SK-N-SH (cell line): ENCODE measurements around the gene PPP1R37. TPM values are rescaled to one million over a fixed set of nuclear protein-coding genes. Genes with fewer than 3 reads are reported as not detected.
A peak's percentile ranks its signal among the peaks of the same experiment; 100 is the strongest.

Experiments used
- CTCF ChIA-PET: fragments of 300-600, 350-600 bp; formaldehyde crosslinking; extraction: SDS; loops from one replicate; lab custom pipeline; 2021; lab: Yijun Ruan, JAX
- POLR2A ChIA-PET: fragments of 350-600 bp; sonication (Branson Sonifier 250); formaldehyde crosslinking; extraction: SDS; loops from one replicate; lab custom pipeline; 2020; ENCODE audit warnings: antibody characterized with exemption, inconsistent platforms; lab: Yijun Ruan, JAX
- DNase-seq: peaks from one replicate; pipeline ENCODE4 v3.0.0; 2012
- H2AFZ ChIP-seq: fragments of 200-600 bp; sonication (generic); 2 replicates; pipeline ENCODE4 v1.8.1; 2016; ENCODE audit warnings: antibody characterized with exemption, mild to moderate bottlenecking, low read depth
- H3F3A ChIP-seq: fragments of 200-600 bp; sonication (generic); replicated peaks from 2 replicates; pipeline ENCODE3; 2016; ENCODE audit warnings: antibody characterized with exemption, mild to moderate bottlenecking; ENCODE audit not compliant: insufficient read depth
- H3K27ac ChIP-seq, 2 experiments: fragments of 200-500 bp in 1 of 2; fragments of 200-600 bp in 1 of 2; sonication (Bioruptor generic) in 1 of 2; sonication (generic), shearing (Covaris generic) in 1 of 2; 2 replicates each; pipeline versions ENCODE4 v1.5.1 to v1.6.1; 2014 to 2016; ENCODE audit warnings: low read depth in 2 of 2, inconsistent platforms in 1 of 2, low read length in 1 of 2, mild to moderate bottlenecking in 1 of 2, mixed read lengths in 1 of 2
- H3K27me3 ChIP-seq: fragments of 200-600 bp; sonication (generic), shearing (Covaris generic); 2 replicates; pipeline ENCODE4 v1.6.1; 2016; ENCODE audit warnings: mixed run types; ENCODE audit not compliant: insufficient read depth
- H3K36me3 ChIP-seq, 2 experiments: fragments of 200-500 bp in 1 of 2; fragments of 200-600 bp in 1 of 2; sonication (Bioruptor generic) in 1 of 2; sonication (generic) in 1 of 2; replicated peaks in 1 of 2; 2 replicates each; pipeline versions ENCODE3 to v1.5.1; 2014 to 2016; ENCODE audit warnings: low read length in 1 of 2, mild to moderate bottlenecking in 1 of 2; ENCODE audit not compliant: insufficient read depth in 2 of 2, control insufficient read depth in 1 of 2
- H3K4me1 ChIP-seq, 2 experiments: fragments of 200-500 bp in 1 of 2; fragments of 200-600 bp in 1 of 2; sonication (Bioruptor generic) in 1 of 2; sonication (generic), shearing (Covaris generic) in 1 of 2; 2 replicates each; pipeline versions ENCODE4 v1.5.1 to v1.6.1; 2014 to 2016; ENCODE audit warnings: low read depth in 1 of 2, low read length in 1 of 2, mixed run types in 1 of 2; ENCODE audit not compliant: insufficient read depth in 2 of 2, control insufficient read depth in 1 of 2
- H3K4me2 ChIP-seq: fragments of 200-600 bp; sonication (generic), shearing (Covaris generic); 2 replicates; pipeline ENCODE4 v1.6.1; 2017; ENCODE audit warnings: mixed run types
- H3K4me3 ChIP-seq, 2 experiments: fragments of 200-500 bp in 1 of 2; fragments of 200-600 bp in 1 of 2; sonication (Bioruptor generic) in 1 of 2; sonication (generic), shearing (Covaris generic) in 1 of 2; 2 replicates each; pipeline versions ENCODE4 v1.5.1 to v1.8.1; 2014 to 2016; ENCODE audit warnings: low read depth in 2 of 2, inconsistent platforms in 1 of 2, low read length in 1 of 2, mild to moderate bottlenecking in 1 of 2, mixed read lengths in 1 of 2, moderate library complexity in 1 of 2
- H3K79me2 ChIP-seq: fragments of 200-600 bp; sonication (generic); 2 replicates; pipeline ENCODE4 v1.8.1; 2017; ENCODE audit warnings: mild to moderate bottlenecking; ENCODE audit not compliant: insufficient read depth
- H3K9ac ChIP-seq: fragments of 200-600 bp; sonication (generic); 2 replicates; pipeline ENCODE4 v1.6.1; 2017; ENCODE audit warnings: mixed run types
- H3K9me2 ChIP-seq: fragments of 200-600 bp; sonication (generic); 2 replicates; pipeline ENCODE4 v1.6.1; 2017; ENCODE audit warnings: mixed run types
- H3K9me3 ChIP-seq: fragments of 200-600 bp; sonication (generic); 2 replicates; pipeline ENCODE4 v1.6.1; 2017; ENCODE audit warnings: mixed run types, mild to moderate bottlenecking, moderate library complexity
- H4K20me1 ChIP-seq: fragments of 200-600 bp; sonication (generic); 2 replicates; pipeline ENCODE4 v1.6.1; 2017; ENCODE audit warnings: mild to moderate bottlenecking, mixed run types; ENCODE audit not compliant: insufficient read depth
- CHD2 ChIP-seq: fragments of 150-350 bp; IDR thresholded peaks from 2 replicates; pipeline ENCODE4 v1.6.1; 2018; ENCODE audit warnings: low read length; ENCODE audit not compliant: partially characterized antibody
- GATA2 ChIP-seq: sonication (generic); formaldehyde crosslinking; IDR thresholded peaks from 2 replicates; pipeline ENCODE4 v1.5.0; 2020; ENCODE audit warnings: mild to moderate bottlenecking, missing genetic modification reagents
- RCOR1 ChIP-seq: fragments of 150-350 bp; IDR thresholded peaks from 2 replicates; pipeline ENCODE4 v1.6.1; 2017; ENCODE audit warnings: antibody characterized with exemption, low read length
- RFX5 ChIP-seq: IDR thresholded peaks from 2 replicates; pipeline ENCODE4 v1.6.1; 2012; ENCODE audit warnings: mild to moderate bottlenecking, improper control_type of control experiment, low read length
- SIN3A ChIP-seq: IDR thresholded peaks from 2 replicates; pipeline ENCODE4 v1.6.1; 2012; ENCODE audit warnings: low read depth, mild to moderate bottlenecking, low read length, moderate library complexity, borderline replicate concordance
- TCF12 ChIP-seq: IDR thresholded peaks from 2 replicates; pipeline ENCODE4 v1.4.0; 2012
- WGBS: methylation state at CpG from one replicate; pipeline ENCODE4 v1.1.6; 2017; ENCODE audit warnings: low lambda C conversion rate; 5-methylcytosine and 5-hydroxymethylcytosine counted together
- polyA plus RNA-seq, 3 experiments: library from polyadenylated mRNA; depleted of rRNA; stranded (reverse); fragments of >200 nt; gene quantifications; 2 replicates each; pipeline ENCODE4 v1.2.3, GENCODE V29; 2012
- TF ChIP-seq, protein P1 (sequence below): IDR thresholded peaks from 2 replicates; pipeline ENCODE4 v1.4.0; 2012; ENCODE audit warnings: low read depth, borderline replicate concordance
- TF ChIP-seq, protein P2 (sequence below): IDR thresholded peaks from 2 replicates; pipeline ENCODE4 v1.4.0; 2012; ENCODE audit warnings: low read depth
- TF ChIP-seq, protein P3 (sequence below): fragments of 150-350 bp; IDR thresholded peaks from 2 replicates; pipeline ENCODE4 v1.6.1; 2016; ENCODE audit warnings: mild to moderate bottlenecking, low read depth, low read length

The PPP1R37 gene
- polyA plus RNA-seq, 1 of the 3 experiments (the other 2 are of a cell fraction): 24.4 TPM

- TF ChIP-seq, protein P1, sequence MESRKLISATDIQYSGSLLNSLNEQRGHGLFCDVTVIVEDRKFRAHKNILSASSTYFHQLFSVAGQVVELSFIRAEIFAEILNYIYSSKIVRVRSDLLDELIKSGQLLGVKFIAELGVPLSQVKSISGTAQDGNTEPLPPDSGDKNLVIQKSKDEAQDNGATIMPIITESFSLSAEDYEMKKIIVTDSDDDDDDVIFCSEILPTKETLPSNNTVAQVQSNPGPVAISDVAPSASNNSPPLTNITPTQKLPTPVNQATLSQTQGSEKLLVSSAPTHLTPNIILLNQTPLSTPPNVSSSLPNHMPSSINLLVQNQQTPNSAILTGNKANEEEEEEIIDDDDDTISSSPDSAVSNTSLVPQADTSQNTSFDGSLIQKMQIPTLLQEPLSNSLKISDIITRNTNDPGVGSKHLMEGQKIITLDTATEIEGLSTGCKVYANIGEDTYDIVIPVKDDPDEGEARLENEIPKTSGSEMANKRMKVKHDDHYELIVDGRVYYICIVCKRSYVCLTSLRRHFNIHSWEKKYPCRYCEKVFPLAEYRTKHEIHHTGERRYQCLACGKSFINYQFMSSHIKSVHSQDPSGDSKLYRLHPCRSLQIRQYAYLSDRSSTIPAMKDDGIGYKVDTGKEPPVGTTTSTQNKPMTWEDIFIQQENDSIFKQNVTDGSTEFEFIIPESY: no peak
- no peak for TF ChIP-seq SIN3A
- TF ChIP-seq RFX5: no peak
- no peak for TF ChIP-seq CHD2
- TF ChIP-seq GATA2 (CRISPR knock-in tag): no peak
- no peak for TF ChIP-seq TCF12
These were observed 44.3 kb downstream of the PPP1R37 start (continued) for GRCh38 chr19:45137179-45137761.

DNA sequence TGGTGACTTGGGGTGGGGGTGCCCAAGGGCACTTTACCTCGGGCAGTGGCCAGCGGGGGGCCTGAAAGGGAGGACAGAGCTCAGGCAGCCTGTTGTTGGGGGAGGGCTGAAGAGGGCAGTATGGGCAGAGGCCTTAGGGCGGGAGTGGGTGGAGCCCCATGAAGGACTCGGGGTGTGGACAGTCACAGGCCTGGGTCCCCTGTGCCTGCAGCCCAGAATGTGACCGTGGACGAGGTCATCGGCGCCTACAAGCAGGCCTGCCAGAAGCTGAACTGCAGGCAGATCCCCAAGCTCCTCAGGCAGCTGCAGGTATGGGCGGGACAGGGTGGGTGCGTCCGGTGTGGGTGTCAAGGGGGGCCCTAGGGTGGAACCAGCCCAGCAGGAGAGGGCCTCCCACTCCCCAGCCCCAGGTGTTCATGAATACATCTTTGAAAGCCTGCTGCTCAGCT is 45.3 kb downstream of the PPP1R37 start:
- H3K4me3 ChIP-seq: no peak overlapping the region
- POLR2A ChIA-PET: no interaction called here
- no peaks in the 10 kb centered on the region for H3K9me3 ChIP-seq
- no peaks in the 10 kb centered on the region for H3F3A ChIP-seq
- H4K20me1 ChIP-seq: 0 out of 2 replicates have a peak, but pooled peaks cover 9% of the 10 kb centered on the region
- H3K79me2 ChIP-seq: peaks cover 43% of the 10 kb centered on the region; the same call in 1 of the 2 replicates
- no peak for DNase-seq
- H2AFZ ChIP-seq: no peak overlapping the region
- H3K4me2 ChIP-seq: no peak overlapping the region
- CTCF ChIA-PET: interaction anchor here (1.0 to 5.0 kb wide), 5 partner anchors 8 to 200 kb away, joined by 3 to 24 read pairs (median 9); no protein-coding TSS in a partner anchor
- no peaks in the 10 kb centered on the region for H3K27me3 ChIP-seq
- TF ChIP-seq, protein P2, sequence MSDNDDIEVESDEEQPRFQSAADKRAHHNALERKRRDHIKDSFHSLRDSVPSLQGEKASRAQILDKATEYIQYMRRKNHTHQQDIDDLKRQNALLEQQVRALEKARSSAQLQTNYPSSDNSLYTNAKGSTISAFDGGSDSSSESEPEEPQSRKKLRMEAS: no peak
- peak overlapping the region in 1 of 2 experiments; percentile 11; a peak in 1 of 4 replicates for H3K27ac ChIP-seq
- peaks cover 0 to 23% of the 10 kb centered on the region in 2 experiments for H3K36me3 ChIP-seq
- H3K9ac ChIP-seq: no peak overlapping the region
- WGBS: 91% methylated on average over 11 of the region's 11 CpGs
- no peaks in the 10 kb centered on the region for H3K9me2 ChIP-seq
- peaks cover 0 to 23% of the 10 kb centered on the region in 2 experiments; a peak in 1 of 4 replicates for H3K4me1 ChIP-seq

GRCh38 chr19:45139286-45140143 is 46.5 kb downstream of the PPP1R37 start:
- Histone ChIP-seq H3K9me2 (no peaks in the 10 kb centered on the region), H3K9ac (no peak overlapping the region), H3K79me2 (peaks cover 31% of the 10 kb centered on the region; the same call in 1 of the 2 replicates), H3K4me1 (peaks cover 0 to 23% of the 10 kb centered on the region in 2 experiments; a peak in 1 of 4 replicates), H3F3A (no peaks in the 10 kb centered on the region), H3K4me3 (no peak overlapping the region), H3K27me3 (no peaks in the 10 kb centered on the region), H3K9me3 (no peaks in the 10 kb centered on the region), H3K4me2 (no peak overlapping the region), H3K36me3 (peaks cover 0 to 26% of the 10 kb centered on the region in 2 experiments), H2AFZ (no peak overlapping the region), H3K27ac (no peak overlapping the region), H4K20me1 (0 out of 2 replicates have a peak, but pooled peaks cover 9% of the 10 kb centered on the region)
- WGBS: 94% methylated on average over 16 of the region's 24 CpGs
- TF ChIP-seq, protein P3, sequence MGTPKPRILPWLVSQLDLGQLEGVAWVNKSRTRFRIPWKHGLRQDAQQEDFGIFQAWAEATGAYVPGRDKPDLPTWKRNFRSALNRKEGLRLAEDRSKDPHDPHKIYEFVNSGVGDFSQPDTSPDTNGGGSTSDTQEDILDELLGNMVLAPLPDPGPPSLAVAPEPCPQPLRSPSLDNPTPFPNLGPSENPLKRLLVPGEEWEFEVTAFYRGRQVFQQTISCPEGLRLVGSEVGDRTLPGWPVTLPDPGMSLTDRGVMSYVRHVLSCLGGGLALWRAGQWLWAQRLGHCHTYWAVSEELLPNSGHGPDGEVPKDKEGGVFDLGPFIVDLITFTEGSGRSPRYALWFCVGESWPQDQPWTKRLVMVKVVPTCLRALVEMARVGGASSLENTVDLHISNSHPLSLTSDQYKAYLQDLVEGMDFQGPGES: no peak
- TF ChIP-seq RCOR1: no peak
- no peak for DNase-seq
- ChIA-PET CTCF (interaction anchor here (1.0 to 1.8 kb wide), 2 partner anchors 9 to 13 kb away, joined by 3 to 7 read pairs; no protein-coding TSS in a partner anchor), POLR2A (no interaction called here)
